ENCODE measurements around the gene LETM1.

LETM1 gene

GRCh38 chr4:1815096-1815996 lies 40.6 kb downstream of the LETM1 start:
- DNase-seq (ENCODE audit: low read depth), result no peak
- H3K4me3 ChIP-seq (ENCODE audit: low read depth, low read length), result no peak overlapping the region
- TF ChIP-seq CTCF (IDR thresholded peaks at IDR 0.05; ENCODE audit: control insufficient read depth, extremely low read depth, insufficient read depth), result no peak

- no peak for DNase-seq (ENCODE audit: low read depth)
- no peak for TF ChIP-seq CTCF (IDR thresholded peaks at IDR 0.05; ENCODE audit: control insufficient read depth, extremely low read depth, insufficient read depth)
- H3K4me3 ChIP-seq (ENCODE audit: low read depth, low read length), result no peak overlapping the region
Observed at GRCh38 chr4:1814453-1814852, 41.5 kb downstream of the LETM1 start.

GRCh38 chr4:1813915-1814314 lies 42.0 kb downstream of the LETM1 start:
- no peak overlapping the region for H3K4me3 ChIP-seq (ENCODE audit: low read depth, low read length)
- no peak for TF ChIP-seq CTCF (IDR thresholded peaks at IDR 0.05; ENCODE audit: control insufficient read depth, extremely low read depth, insufficient read depth)
- no peak for DNase-seq (ENCODE audit: low read depth)

- TF ChIP-seq CTCF (IDR thresholded peaks at IDR 0.05; ENCODE audit: control insufficient read depth, extremely low read depth, insufficient read depth), result no peak
- H3K4me3 ChIP-seq (ENCODE audit: low read depth, low read length), result no peak overlapping the region
- no peak for DNase-seq (ENCODE audit: low read depth)
Observed at GRCh38 chr4:1813231-1813630, 42.7 kb downstream of the LETM1 start.

GRCh38 chr4:1812720-1813119 lies 43.2 kb downstream of the LETM1 start:
- no peak for TF ChIP-seq CTCF (IDR thresholded peaks at IDR 0.05; ENCODE audit: control insufficient read depth, extremely low read depth, insufficient read depth)
- no peak for DNase-seq (ENCODE audit: low read depth)

GRCh38 chr4:1810765-1811164 lies 45.2 kb downstream of the LETM1 start:
- no peak overlapping the region for H3K4me3 ChIP-seq (ENCODE audit: low read depth, low read length)
- TF ChIP-seq CTCF (IDR thresholded peaks at IDR 0.05; ENCODE audit: control insufficient read depth, extremely low read depth, insufficient read depth), result no peak
- DNase-seq (ENCODE audit: low read depth), result no peak

More at GRCh38 chr4:1812720-1813119, 43.2 kb downstream of the LETM1 start:
- H3K4me3 ChIP-seq (ENCODE audit: low read depth, low read length), result no peak overlapping the region

Measured in LNCaP clone FGC (cell line).